GM19238 (cell line): ENCODE data around the gene CHMP5.
"Not testable (repeated sequence)": the region's sequence is repeated elsewhere in the genome, so short reads cannot be mapped to it uniquely, and the experiment has no call there.

Experiments
- DNase-seq: peaks from one replicate; pipeline ENCODE4 v3.0.0; 2011; ENCODE audit warnings: low spot score; ENCODE audit not compliant: insufficient read length

The CHMP5 gene

DNA sequence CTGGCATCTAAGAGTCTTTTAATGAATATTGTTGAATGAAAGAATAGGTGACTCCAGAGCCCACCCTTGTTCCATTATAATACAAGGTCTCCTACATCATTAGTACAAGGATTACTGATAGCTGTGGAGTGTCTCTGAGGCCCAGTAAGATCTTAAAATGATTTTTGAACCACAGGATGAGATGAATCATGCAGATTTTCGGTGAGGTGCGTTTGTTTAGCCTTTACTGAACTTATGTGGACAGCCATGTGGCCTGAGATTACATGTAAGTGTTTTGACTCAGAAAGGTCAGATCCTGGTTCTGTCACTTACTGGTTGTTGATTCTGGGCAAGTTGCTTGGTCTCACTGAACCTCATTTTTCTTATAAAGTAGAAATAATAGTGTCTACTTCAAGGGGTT lies 47.1 kb downstream of the CHMP5 start:
- DNase-seq = no peak

DNA sequence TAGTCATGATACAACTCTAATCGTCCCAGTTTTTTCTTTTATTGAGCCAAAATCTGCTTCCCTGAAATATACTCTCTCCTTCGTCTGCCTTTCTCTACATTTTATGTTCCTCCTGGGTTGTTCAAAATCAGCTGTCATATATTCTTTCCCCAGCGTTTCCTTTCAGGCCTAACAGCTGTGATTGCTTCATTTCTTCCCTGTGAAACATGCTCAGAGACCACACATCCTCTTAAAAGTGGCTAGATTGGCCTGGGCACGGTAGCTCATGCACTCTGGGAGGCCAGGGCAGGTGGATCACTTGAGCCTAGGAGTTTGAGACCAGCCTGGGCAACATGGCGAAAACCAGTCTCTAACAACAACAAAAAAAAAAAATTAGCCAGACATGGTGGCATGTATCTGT lies 50.5 kb downstream of the CHMP5 start:
- no peak for DNase-seq

DNA sequence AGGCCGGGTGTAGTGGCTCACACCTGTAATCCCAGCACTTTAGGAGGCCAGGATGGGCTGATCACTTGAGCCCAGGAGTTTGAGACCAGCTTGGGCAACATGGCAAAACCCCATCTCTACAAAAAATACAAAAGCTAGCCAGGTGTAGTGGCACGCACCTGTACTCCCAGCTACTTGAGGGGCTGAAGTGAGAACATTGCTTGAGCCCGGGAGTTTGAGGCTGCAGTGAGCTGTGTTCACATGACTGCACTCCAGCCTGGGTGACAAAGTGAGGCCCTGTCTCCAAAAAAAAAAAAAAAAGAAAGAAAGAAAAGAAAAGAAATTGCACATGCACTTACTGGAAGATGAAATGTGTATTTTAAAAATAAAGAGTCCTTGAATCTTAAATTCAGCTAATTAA lies 52.3 kb downstream of the CHMP5 start:
- DNase-seq = not testable (repeated sequence)

GRCh38 chr9:33318225-33318624 lies 53.4 kb downstream of the CHMP5 start:
- DNase-seq = no peak

- DNase-seq = no peak
Measured at GRCh38 chr9:33318781-33319180, 53.9 kb downstream of the CHMP5 start.

DNA sequence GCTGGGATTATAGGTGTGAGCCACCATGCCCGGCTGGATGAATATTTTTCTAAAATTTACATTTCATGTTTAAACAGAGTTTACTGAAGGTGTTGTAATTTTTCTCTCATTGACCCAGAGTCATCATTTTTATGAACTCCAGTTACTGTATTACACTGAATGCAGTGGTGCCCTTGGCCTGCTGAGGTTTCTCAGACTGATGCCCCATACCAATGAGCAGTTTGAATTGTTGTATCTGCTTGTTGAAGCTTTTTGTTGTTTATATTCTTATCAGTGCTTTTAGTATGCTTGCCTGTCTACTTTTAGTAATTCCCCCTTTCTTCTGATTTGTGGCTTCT lies 55.4 kb downstream of the CHMP5 start:
- DNase-seq = no peak

DNA sequence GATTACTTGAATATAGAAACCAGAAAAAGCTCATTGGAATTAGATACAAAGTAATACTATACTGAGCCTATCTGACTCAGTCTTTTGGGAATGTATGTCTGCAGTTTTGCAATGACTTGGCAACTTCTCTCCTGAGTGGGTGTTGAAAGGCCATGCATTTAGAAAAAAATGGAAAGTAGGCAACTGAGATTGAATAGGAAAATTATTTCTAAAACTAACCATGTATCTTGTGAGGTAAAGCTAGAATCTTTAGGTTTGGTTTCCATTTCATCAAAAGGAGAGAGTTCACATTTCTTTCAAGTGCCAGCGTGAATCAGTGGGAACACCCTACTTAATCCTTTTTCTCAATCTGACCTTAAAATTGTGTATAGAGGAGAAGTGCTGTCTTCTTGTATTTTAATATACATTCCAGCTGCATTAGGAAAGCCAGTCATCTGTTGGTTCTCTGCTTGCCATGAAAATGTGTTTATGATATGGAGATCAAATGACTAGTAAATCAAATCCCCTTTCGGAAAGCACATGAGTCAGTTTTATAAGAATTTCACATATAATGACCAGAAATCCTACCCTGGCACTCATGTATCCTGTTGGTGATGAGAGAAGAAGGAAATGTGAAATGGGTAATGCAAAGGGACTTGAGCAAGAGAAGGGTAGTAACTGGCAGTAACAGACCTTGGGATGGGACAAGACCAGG lies 55.9 kb downstream of the CHMP5 start:
- no peak for DNase-seq

- no peak for DNase-seq
Measured at GRCh38 chr9:33329117-33329563, 64.3 kb downstream of the CHMP5 start.

DNA sequence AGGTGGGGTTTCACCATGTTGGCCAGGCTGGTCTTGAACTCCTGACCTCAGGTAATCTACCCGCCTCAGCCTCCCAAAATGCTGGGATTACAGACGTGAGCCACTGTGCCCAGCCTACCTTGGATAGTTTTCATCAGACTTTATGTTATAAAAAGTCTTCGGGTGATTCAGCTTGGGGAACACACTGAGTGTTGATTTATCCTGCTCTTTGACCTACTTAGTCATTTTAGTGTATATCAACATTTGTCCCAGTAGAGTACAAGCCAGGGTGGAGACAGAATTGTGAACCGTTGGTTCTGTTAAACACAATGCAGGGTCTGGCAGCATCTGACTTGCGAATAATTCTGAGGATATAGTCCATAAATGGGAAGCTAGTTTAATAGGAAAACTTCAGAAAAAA lies 65.1 kb downstream of the CHMP5 start:
- DNase-seq = no peak

DNA sequence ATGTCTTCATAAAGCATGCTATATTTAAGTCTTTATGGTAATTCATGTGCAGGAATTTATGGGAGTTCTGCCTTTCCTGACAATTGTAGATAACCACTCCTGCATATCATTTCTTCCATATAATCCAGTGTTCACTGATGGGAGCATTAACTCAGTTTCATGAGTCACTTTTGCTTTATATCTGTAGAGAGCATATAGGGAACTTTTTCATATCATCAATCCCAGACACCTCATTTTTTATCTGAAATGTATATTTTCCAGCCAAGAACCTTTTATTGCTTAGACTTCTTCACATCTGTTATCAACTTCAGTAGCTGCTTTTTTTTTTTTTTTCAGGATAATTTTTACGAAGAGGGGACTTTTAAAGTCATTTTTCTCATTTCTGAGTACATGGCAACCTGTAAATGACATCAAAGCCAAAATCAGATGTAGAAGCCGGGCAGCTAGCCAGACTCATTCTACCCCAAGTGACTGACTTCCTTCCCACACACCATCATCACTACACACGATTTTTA lies 66.6 kb downstream of the CHMP5 start:
- DNase-seq = no peak
